HepG2 (cell line): Measurements from ENCODE around the gene ANTKMT. TPM values are rescaled to one million over a fixed set of nuclear protein-coding genes. Genes with fewer than 3 reads are reported as not detected.

Experiments
- AHR ChIP-seq: IDR thresholded peaks from 2 replicates; pipeline ENCODE4 v1.6.1; 2018; ENCODE audit warnings: missing genetic modification reagents, missing compliant biosample characterization
- DMAP1 ChIP-seq: IDR thresholded peaks from 2 replicates; pipeline ENCODE4 v1.6.1; 2016
- GRHL1 ChIP-seq: sonication (generic); formaldehyde crosslinking; conservative IDR thresholded peaks from 2 replicates; pipeline ENCODE4 v1.8.0; 2022; ENCODE audit warnings: missing genetic modification reagents
- GTF3A ChIP-seq: sonication (generic); formaldehyde crosslinking; conservative IDR thresholded peaks from 2 replicates; pipeline ENCODE4 v1.4.0; 2020; ENCODE audit warnings: mild to moderate bottlenecking, missing genetic modification reagents
- HDAC6 ChIP-seq: fragments of 200-600 bp; sonication (generic); IDR thresholded peaks from 2 replicates; pipeline ENCODE4 v1.7.0; 2017; ENCODE audit warnings: mild to moderate bottlenecking, antibody characterized with exemption, low read length, low read depth
- HNRNPUL1 ChIP-seq: fragments of 200-400 bp; formaldehyde crosslinking; IDR thresholded peaks from 2 replicates; pipeline ENCODE4 v1.6.1; 2017; ENCODE audit warnings: low read depth, mild to moderate bottlenecking, low read length, moderate library complexity
- ISL2 ChIP-seq: sonication (generic); formaldehyde crosslinking; IDR thresholded peaks from 2 replicates; pipeline ENCODE4 v1.5.0; 2020; ENCODE audit warnings: missing genetic modification reagents
- JUND ChIP-seq: sonication (generic); formaldehyde crosslinking; IDR thresholded peaks from 2 replicates; pipeline ENCODE4 v1.8.0; 2022; ENCODE audit warnings: mild to moderate bottlenecking, missing genetic modification reagents
- LCORL ChIP-seq, 2 experiments: fragments of 450-650 bp in 1 of 2; sonication (generic) in 1 of 2; formaldehyde crosslinking in 1 of 2; IDR thresholded peaks; 2 replicates each; pipeline versions ENCODE4 v1.5.0 to v1.6.1; 2017 to 2020; ENCODE audit warnings: antibody characterized with exemption in 1 of 2, missing genetic modification reagents in 1 of 2
- MATR3 ChIP-seq: sonication (generic); formaldehyde crosslinking; IDR thresholded peaks from 2 replicates; pipeline ENCODE4 v1.4.0; 2020; ENCODE audit warnings: missing genetic modification reagents
- MXD3 ChIP-seq: IDR thresholded peaks from 2 replicates; pipeline ENCODE4 v1.6.1; 2016; ENCODE audit warnings: mild to moderate bottlenecking, missing biosample characterization, missing genetic modification reagents
- NFIB ChIP-seq: sonication (generic); formaldehyde crosslinking; IDR thresholded peaks from 2 replicates; pipeline ENCODE4 v1.9.0; 2021; ENCODE audit warnings: missing genetic modification reagents, mild to moderate bottlenecking, borderline replicate concordance
- SCMH1 ChIP-seq: sonication (generic); formaldehyde crosslinking; IDR thresholded peaks from 2 replicates; pipeline ENCODE4 v1.9.0; 2021; ENCODE audit warnings: missing genetic modification reagents, mild to moderate bottlenecking, borderline replicate concordance
- SP4 ChIP-seq: sonication (generic); formaldehyde crosslinking; IDR thresholded peaks from 2 replicates; pipeline ENCODE4 v1.8.1; 2023; ENCODE audit warnings: mild to moderate bottlenecking, missing genetic modification reagents
- ZBTB4 ChIP-seq: sonication (generic); formaldehyde crosslinking; IDR thresholded peaks from 2 replicates; pipeline ENCODE4 v1.4.0; 2020; ENCODE audit warnings: missing genetic modification reagents, mild to moderate bottlenecking, borderline replicate concordance
- ZFP36 ChIP-seq: fragments of 150-350 bp; IDR thresholded peaks from 2 replicates; pipeline ENCODE4 v1.6.1; 2018; ENCODE audit warnings: borderline replicate concordance, low read length, low read depth; ENCODE audit not compliant: partially characterized antibody
- ZFP90 ChIP-seq: sonication (generic); formaldehyde crosslinking; IDR thresholded peaks from 2 replicates; pipeline ENCODE4 v1.8.0; 2022; ENCODE audit warnings: missing genetic modification reagents, mild to moderate bottlenecking, inconsistent platforms, borderline replicate concordance
- ZNF235 ChIP-seq: sonication (generic); formaldehyde crosslinking; IDR thresholded peaks from 2 replicates; pipeline ENCODE4 v1.8.1; 2023; ENCODE audit warnings: mild to moderate bottlenecking, missing genetic modification reagents, borderline replicate concordance
- ZNF292 ChIP-seq: sonication (generic); formaldehyde crosslinking; IDR thresholded peaks from 2 replicates; pipeline ENCODE4 v1.8.1; 2022; ENCODE audit warnings: mild to moderate bottlenecking, low read depth, missing genetic modification reagents, borderline replicate concordance
- ZNF382 ChIP-seq: sonication (generic); formaldehyde crosslinking; IDR thresholded peaks from 2 replicates; pipeline ENCODE4 v1.5.0; 2020; ENCODE audit warnings: missing genetic modification reagents, mild to moderate bottlenecking, borderline replicate concordance
- ZNF737 ChIP-seq: sonication (generic); formaldehyde crosslinking; IDR thresholded peaks from 2 replicates; pipeline ENCODE4 v1.5.0; 2020; ENCODE audit warnings: missing genetic modification reagents, mild to moderate bottlenecking, borderline replicate concordance
- polyA plus RNA-seq, 8 experiments: library from polyadenylated mRNA; depleted of rRNA in 3 of 8; stranded (reverse) in 7 of 8; unstranded in 1 of 8; fragments of >200 nt; fragmentation: Illumina TruSeq in 4 of 8; extraction: Trizol in 4 of 8; gene quantifications; 2 replicates each; pipeline versions ENCODE4 v1.2.1 to v1.2.3, GENCODE V29; 2011 to 2016; ENCODE audit warnings: low read depth in 4 of 8, missing spikeins in 1 of 8, mixed read lengths in 1 of 8; ENCODE audit not compliant: insufficient read depth in 1 of 8
- total RNA-seq, 5 experiments: library from RNA; depleted of rRNA; stranded (reverse); fragments of >200 nt; fragmentation: Illumina TruSeq; extraction: Trizol; gene quantifications; 2 replicates each; pipeline ENCODE4 v1.2.3, GENCODE V29; 2016; ENCODE audit warnings: low read depth in 1 of 5
- TF ChIP-seq, protein P1 (sequence below): sonication (generic); formaldehyde crosslinking; IDR thresholded peaks from 2 replicates; pipeline ENCODE4 v1.4.0; 2020; ENCODE audit warnings: missing genetic modification reagents

ANTKMT gene
- total and polyA plus RNA-seq, 2 of the 13 experiments (the other 11 are each of a cell fraction or from before 2014, with no cell fraction given) = 7.5 to 47.8 TPM

DNA sequence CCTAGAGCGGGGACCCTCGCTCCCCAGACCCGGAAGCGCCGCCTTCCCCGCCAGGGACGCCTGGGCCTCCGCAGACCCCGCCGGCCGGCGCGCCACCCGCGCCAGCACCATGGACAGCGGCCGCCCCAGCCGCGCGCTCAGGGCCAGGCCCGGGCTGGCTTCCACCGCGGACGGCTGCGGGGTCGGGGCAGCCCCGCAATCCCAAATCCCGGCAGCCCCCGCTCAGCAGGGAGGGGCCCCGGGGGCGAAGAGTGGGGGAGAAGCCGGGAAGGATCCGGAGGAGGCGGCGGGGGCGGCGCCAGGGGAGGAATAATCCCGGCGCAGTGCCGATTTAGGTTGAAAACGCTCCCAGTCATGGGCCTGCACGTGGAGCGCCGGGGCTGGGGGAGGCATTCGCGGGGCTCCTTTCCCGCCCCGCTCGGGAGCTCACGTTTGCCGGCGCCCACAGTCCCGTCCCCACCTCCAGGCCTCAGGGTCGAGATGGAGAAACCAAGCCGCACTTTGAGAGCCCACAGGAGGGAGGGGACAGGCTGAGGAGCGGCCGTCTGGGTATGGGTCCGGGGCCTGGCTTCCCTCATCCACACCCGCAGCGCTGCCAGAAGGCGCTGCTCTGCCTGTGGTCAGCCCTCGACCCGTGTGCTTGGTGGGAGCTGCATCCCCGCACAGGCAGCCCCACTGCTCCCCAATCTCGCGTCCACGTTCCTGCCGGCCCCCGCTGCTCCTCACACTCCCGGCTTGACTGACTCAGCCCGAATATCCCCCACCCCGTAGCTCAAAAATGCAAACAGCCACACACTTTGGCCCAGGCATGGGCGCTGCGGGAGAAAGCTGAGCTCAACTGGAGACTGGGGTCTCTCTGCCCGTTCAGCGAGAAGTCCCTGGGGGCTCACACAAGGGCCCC is 20.0 kb upstream of the ANTKMT start (continued):
- TF ChIP-seq HNRNPUL1 (no peak), SCMH1 (CRISPR knock-in tag) (no peak), MXD3 (CRISPR knock-in tag) (peak; percentile 81; the same call in 1 of the 2 replicates), ZNF737 (CRISPR knock-in tag) (no peak), ZNF292 (CRISPR knock-in tag) (no peak), DMAP1 (CRISPR knock-in tag) (no peak), GRHL1 (CRISPR knock-in tag) (no peak), JUND (CRISPR knock-in tag) (no peak), ZNF235 (CRISPR knock-in tag) (peak; percentile 56; the same call in 1 of the 2 replicates), ZBTB4 (CRISPR knock-in tag) (no peak), ZFP90 (CRISPR knock-in tag) (peak; percentile 70; the same call in 1 of the 2 replicates), ZFP36 (no peak), HDAC6 (no peak), LCORL (IDR thresholded peaks at IDR 0.05) (no peak), LCORL (CRISPR knock-in tag; IDR thresholded peaks at IDR 0.05) (no peak), MATR3 (CRISPR knock-in tag) (no peak), ZNF382 (CRISPR knock-in tag) (no peak), GTF3A (no peak), ISL2 (CRISPR knock-in tag) (0 out of 2 replicates have a peak, but pooled peaks have one; percentile 17), SP4 (no peak), AHR (CRISPR knock-in tag) (no peak), NFIB (CRISPR knock-in tag) (no peak)
- TF ChIP-seq, protein P1, sequence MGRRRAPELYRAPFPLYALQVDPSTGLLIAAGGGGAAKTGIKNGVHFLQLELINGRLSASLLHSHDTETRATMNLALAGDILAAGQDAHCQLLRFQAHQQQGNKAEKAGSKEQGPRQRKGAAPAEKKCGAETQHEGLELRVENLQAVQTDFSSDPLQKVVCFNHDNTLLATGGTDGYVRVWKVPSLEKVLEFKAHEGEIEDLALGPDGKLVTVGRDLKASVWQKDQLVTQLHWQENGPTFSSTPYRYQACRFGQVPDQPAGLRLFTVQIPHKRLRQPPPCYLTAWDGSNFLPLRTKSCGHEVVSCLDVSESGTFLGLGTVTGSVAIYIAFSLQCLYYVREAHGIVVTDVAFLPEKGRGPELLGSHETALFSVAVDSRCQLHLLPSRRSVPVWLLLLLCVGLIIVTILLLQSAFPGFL (CRISPR knock-in tag) = 0 out of 2 replicates have a peak, but pooled peaks have one; percentile 79
